ENCODE data around the gene RNF213.

DNA sequence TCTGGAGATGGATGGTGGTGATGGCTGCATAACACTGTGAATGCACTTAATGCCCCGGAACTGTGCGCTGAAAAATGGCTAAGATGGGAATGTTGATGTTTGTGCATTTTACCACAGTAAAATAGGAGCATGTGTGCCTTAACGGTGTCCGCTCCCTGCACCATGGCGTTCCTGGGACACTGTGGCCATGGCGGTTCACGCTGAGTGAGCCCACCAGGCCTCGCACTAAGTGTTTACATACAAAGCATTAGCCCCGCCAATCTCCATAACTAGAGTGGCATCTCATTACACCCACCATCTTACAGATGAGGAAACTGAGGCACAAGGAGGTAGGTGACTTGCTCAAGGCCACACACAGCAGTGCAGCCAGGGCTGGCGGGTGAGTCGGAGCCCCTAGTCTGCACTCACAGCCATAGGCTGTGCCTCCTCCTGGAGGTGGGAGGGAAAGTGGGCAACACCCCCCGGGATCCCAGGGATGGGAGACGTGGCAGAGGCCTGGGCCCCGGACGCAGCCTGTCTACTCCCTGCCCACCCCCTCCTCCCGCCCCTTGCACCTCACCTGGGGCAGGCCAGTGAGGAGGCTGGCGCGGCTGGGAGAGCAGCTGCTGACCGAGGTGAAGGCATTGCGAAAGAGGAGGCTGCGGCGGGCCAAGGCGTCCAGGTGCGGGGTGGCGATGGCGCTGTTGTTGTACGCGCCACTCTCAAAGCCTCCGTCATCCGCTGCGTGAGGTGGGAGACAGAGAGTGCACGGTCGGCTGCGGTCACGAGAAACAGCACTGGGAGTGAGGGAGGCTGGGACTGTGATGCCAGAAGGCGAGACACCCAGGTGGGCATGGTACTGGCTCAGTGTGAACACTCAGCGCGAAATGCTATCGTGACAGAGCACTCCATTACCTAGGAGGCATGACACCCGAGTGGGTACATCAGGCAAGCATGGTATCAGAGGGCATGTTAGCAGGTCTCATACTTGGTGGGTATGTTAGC lies 43.9 kb upstream of the RNF213 start:
- TF ChIP-seq, protein P1, sequence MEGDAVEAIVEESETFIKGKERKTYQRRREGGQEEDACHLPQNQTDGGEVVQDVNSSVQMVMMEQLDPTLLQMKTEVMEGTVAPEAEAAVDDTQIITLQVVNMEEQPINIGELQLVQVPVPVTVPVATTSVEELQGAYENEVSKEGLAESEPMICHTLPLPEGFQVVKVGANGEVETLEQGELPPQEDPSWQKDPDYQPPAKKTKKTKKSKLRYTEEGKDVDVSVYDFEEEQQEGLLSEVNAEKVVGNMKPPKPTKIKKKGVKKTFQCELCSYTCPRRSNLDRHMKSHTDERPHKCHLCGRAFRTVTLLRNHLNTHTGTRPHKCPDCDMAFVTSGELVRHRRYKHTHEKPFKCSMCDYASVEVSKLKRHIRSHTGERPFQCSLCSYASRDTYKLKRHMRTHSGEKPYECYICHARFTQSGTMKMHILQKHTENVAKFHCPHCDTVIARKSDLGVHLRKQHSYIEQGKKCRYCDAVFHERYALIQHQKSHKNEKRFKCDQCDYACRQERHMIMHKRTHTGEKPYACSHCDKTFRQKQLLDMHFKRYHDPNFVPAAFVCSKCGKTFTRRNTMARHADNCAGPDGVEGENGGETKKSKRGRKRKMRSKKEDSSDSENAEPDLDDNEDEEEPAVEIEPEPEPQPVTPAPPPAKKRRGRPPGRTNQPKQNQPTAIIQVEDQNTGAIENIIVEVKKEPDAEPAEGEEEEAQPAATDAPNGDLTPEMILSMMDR (IDR thresholded peaks at IDR 0.05; ENCODE audit: insufficient read depth, low read length): no peak
- TF ChIP-seq, protein P2, sequence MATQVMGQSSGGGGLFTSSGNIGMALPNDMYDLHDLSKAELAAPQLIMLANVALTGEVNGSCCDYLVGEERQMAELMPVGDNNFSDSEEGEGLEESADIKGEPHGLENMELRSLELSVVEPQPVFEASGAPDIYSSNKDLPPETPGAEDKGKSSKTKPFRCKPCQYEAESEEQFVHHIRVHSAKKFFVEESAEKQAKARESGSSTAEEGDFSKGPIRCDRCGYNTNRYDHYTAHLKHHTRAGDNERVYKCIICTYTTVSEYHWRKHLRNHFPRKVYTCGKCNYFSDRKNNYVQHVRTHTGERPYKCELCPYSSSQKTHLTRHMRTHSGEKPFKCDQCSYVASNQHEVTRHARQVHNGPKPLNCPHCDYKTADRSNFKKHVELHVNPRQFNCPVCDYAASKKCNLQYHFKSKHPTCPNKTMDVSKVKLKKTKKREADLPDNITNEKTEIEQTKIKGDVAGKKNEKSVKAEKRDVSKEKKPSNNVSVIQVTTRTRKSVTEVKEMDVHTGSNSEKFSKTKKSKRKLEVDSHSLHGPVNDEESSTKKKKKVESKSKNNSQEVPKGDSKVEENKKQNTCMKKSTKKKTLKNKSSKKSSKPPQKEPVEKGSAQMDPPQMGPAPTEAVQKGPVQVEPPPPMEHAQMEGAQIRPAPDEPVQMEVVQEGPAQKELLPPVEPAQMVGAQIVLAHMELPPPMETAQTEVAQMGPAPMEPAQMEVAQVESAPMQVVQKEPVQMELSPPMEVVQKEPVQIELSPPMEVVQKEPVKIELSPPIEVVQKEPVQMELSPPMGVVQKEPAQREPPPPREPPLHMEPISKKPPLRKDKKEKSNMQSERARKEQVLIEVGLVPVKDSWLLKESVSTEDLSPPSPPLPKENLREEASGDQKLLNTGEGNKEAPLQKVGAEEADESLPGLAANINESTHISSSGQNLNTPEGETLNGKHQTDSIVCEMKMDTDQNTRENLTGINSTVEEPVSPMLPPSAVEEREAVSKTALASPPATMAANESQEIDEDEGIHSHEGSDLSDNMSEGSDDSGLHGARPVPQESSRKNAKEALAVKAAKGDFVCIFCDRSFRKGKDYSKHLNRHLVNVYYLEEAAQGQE (IDR thresholded peaks at IDR 0.05; ENCODE audit: insufficient replicate concordance, low read depth): no peak
- TF ChIP-seq SPI1 (IDR thresholded peaks at IDR 0.05; ENCODE audit: borderline replicate concordance, low read depth) (no peak), GABPA (IDR thresholded peaks at IDR 0.05; ENCODE audit: low read depth) (no peak)
